ENCODE results near the gene TPSAB1.
"Not testable (repeated sequence)": the region's sequence is repeated elsewhere in the genome, so short reads cannot be mapped to it uniquely, and the experiment has no call there.

TPSAB1 gene

DNA sequence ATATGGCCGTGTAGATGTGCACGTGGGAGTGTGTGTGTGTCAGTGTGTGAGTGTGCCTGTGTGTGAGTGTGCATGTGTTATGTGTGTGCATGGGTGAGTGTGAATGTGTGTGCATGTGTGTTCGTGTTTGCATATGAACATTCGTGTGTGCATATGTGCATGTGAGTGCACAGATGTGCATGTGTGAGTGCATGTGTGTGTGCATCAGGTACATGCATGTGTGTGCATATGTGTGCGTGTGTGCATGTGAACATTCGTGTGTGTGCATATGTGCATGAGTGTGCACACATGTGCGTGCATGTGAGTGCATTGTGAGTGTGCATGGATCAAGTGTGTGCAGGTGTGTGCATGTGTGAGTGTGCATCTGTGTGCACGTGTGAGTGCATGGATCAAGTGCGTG lies 2.5 kb upstream of the TPSAB1 start:
- TF ChIP-seq BACH2 (CRISPR knock-in tag; IDR thresholded peaks at IDR 0.05; ENCODE audit: borderline replicate concordance) (no peak), ZC3H10 (CRISPR knock-in tag; IDR thresholded peaks at IDR 0.05) (no peak), PPARA (CRISPR knock-in tag; IDR thresholded peaks at IDR 0.05; ENCODE audit: borderline replicate concordance) (no peak), RARB (CRISPR knock-in tag; IDR thresholded peaks at IDR 0.05) (no peak)
- ATAC-seq: no peak

DNA sequence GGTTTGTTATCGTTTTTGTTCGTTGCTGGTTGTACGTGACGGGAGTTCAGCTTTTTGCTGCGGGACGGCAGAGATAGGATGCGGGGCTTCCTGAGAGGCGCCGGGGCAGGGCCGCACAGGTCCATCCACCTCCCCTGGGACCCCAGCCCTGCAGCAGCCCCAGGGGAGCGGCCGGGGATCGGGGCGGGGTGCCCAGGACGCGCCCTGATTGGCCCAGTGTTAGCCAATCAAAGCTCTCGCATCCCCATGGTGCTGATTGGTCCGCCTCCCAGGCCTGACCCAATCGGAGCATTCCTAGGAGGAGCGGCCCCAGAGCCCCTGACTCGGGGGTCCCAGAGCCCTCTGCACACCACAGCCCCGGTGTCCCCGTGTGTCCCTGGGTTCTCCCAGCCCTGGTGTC lies 1.6 kb upstream of the TPSAB1 start:
- peak; percentile 77 for ATAC-seq

DNA sequence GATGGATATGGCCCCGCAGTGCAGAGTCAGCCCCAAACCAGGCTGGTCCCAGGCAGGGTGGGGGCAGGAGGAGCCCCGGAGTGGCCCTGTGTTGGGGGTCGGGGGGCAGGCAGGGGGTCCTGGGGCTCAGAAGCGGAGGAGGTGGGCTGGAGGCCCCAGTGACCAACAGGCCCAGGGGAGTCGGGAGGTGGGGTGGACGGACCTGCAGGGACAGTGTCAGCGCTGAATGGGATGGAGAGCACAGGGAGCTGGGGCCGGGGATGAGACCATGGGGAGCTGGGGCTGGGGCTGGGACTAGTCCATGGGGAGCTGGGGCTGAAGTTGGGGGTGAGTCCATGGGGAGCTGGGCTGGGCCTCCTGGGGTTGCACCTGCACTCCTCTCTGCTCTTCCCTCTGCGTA lies 930 bp upstream of the TPSAB1 start:
- ATAC-seq: not testable (repeated sequence)

DNA sequence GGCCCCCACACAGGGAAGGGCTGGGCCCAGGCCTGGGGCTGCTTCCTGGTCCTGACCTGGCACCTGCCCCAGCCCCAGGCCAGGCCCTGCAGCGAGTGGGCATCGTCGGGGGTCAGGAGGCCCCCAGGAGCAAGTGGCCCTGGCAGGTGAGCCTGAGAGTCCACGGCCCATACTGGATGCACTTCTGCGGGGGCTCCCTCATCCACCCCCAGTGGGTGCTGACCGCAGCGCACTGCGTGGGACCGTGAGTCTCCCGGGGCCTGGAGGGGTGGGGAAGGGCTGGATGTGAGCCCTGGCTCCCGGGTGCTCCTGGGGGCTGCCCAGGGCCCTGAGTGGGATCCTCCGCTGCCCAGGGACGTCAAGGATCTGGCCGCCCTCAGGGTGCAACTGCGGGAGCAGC lies 576 bp downstream of the TPSAB1 start:
- not testable (repeated sequence) for ATAC-seq

DNA sequence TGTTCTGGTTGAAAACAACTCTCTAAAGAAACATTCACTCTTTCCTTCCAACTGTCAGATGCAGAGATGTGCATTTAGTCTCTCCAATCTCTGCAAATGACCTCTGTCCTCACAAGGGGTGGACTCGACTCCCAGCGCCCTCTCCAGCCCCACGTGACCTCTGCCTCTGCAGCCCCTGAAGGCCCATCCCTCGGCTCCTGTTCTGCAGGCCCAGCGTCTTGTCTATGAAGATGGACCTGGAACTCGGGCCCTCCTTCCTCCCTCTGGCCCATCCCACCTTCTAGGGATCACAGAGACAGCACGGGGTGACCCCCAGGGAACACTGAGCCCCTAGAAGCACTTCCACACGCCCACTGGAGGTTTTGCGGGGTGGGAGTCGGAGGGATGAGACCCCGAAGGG lies 2.9 kb downstream of the TPSAB1 start:
- ATAC-seq: not testable (repeated sequence)

DNA sequence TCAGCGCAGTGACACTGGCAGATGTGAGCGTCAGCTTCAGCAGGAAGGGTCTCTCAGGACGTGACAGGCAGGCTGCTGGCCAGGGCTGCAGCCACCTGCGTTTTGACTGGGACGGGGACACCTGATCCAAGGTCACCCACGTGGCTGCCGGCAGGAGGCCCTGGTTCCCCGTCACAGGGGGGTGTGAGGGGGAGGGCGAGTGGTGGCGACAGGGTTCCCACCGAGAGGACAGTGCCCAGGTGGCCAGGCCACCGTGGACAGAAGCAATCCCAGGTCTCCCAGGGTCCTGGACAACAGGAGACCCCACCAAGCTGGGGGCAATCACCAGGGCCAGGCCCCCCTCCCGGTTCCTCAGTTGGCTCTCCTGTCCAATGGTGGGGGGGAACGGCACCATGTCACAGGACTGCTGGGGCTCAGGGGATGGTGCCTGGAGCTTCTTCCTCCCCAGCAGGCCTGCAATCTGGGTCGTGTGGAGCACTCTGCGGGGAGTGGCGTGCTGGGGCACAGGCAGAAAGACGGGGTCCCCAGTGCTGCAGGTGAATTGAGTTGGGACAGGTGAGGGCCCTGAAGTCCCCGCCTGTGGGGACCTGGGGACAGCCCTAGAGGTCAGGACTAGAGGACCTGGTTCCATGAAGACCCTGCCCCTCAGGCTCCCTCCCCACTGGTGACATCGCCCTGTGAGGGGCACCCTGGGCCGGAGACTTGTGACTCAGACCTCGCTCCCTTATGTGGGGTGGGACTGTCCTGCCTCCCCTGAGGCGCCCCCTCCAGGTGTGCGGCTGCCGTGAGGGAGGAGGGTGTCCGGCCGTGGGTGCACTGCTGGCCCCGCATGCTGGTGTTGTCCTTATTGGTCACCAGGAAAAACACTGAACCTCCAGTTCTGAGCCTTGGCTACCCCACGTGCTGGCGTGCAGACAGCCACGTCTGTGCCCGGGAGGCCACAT lies 3.7 kb downstream of the TPSAB1 start:
- not testable (repeated sequence) for ATAC-seq

DNA sequence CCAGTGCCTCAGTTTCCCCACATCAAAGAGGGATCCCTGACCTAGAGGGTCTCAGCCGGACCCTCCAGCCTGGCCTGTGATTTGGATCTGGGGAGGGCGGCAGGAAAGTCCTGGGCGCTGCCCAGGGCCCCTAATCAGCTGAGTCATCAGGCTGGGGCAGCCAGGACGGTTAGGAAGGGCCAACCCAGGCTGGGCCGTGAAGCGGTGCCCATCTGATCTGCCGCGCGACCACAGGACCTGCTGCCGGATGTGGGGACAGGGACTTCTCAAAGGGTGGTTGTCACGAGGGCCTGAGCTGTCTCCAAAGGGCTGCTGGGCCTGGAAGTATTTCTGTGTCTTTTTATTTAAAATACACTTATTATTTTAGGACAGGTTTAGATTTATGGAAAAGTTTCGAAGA lies 4.4 kb downstream of the TPSAB1 start:
- ATAC-seq: peak; percentile 41; the same call in 1 of the 3 replicates

DNA sequence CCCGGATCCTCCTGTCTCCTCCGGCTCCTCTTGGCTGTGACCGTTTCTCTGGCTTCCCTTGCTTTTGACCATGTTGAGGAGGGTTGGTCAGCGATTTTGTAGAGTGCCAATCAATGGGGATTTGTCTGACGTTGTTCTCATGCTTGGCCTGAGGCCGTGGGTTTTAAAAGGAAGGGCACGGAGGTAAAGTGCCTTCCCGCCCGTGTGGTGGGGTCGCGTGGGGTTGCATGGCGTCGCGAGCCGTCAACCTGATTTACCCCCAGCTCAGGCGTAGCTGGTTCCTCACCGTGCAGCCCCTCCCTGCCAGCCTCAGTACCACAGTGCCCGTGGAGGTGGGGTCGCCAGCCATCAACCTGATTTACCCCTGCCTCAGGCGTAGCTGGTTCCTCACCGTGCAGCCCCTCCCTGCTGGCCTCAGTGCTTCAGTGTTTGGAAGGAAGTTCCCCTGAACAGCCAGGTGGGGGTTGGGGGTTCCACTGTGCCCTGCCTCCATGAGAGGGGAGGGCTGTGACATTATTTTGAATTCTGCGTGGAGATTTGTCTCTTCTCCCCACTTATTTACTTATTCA lies 5.0 kb downstream of the TPSAB1 start:
- no peak for ATAC-seq
- TF ChIP-seq ZC3H10 (CRISPR knock-in tag; IDR thresholded peaks at IDR 0.05) (no peak), CSDC2 (CRISPR knock-in tag; IDR thresholded peaks at IDR 0.05) (no peak), GLIS3 (CRISPR knock-in tag; IDR thresholded peaks at IDR 0.05) (no peak), SNAI2 (CRISPR knock-in tag; IDR thresholded peaks at IDR 0.05) (no peak), ZNF565 (CRISPR knock-in tag; conservative IDR thresholded peaks at IDR 0.05; ENCODE audit: low read depth) (no peak), ISL1 (CRISPR knock-in tag; IDR thresholded peaks at IDR 0.05) (no peak), BACH2 (CRISPR knock-in tag; IDR thresholded peaks at IDR 0.05; ENCODE audit: borderline replicate concordance) (no peak), TCF4 (CRISPR knock-in tag; IDR thresholded peaks at IDR 0.05; ENCODE audit: borderline replicate concordance) (no peak), ZNF70 (CRISPR knock-in tag; IDR thresholded peaks at IDR 0.05) (no peak), OSR1 (CRISPR knock-in tag; IDR thresholded peaks at IDR 0.05) (no peak), ARNTL (CRISPR knock-in tag; IDR thresholded peaks at IDR 0.05; ENCODE audit: borderline replicate concordance, low read depth) (no peak), TOX (CRISPR knock-in tag; IDR thresholded peaks at IDR 0.05; ENCODE audit: borderline replicate concordance) (no peak)
- TF ChIP-seq, protein P1, sequence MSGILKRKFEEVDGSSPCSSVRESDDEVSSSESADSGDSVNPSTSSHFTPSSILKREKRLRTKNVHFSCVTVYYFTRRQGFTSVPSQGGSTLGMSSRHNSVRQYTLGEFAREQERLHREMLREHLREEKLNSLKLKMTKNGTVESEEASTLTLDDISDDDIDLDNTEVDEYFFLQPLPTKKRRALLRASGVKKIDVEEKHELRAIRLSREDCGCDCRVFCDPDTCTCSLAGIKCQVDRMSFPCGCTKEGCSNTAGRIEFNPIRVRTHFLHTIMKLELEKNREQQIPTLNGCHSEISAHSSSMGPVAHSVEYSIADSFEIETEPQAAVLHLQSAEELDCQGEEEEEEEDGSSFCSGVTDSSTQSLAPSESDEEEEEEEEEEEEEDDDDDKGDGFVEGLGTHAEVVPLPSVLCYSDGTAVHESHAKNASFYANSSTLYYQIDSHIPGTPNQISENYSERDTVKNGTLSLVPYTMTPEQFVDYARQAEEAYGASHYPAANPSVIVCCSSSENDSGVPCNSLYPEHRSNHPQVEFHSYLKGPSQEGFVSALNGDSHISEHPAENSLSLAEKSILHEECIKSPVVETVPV (CRISPR knock-in tag; IDR thresholded peaks at IDR 0.05): no peak
- TF ChIP-seq, protein P2, sequence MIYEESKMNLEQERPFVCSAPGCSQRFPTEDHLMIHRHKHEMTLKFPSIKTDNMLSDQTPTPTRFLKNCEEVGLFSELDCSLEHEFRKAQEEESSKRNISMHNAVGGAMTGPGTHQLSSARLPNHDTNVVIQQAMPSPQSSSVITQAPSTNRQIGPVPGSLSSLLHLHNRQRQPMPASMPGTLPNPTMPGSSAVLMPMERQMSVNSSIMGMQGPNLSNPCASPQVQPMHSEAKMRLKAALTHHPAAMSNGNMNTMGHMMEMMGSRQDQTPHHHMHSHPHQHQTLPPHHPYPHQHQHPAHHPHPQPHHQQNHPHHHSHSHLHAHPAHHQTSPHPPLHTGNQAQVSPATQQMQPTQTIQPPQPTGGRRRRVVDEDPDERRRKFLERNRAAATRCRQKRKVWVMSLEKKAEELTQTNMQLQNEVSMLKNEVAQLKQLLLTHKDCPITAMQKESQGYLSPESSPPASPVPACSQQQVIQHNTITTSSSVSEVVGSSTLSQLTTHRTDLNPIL (CRISPR knock-in tag; IDR thresholded peaks at IDR 0.05; ENCODE audit: low read depth): no peak

More for the DNA sequence above, 4.4 kb downstream of the TPSAB1 start:
- TF ChIP-seq OSR1 (CRISPR knock-in tag; IDR thresholded peaks at IDR 0.05) (no peak), ZNF8 (CRISPR knock-in tag; IDR thresholded peaks at IDR 0.05) (no peak), SNAI2 (CRISPR knock-in tag; IDR thresholded peaks at IDR 0.05) (no peak), TOX (CRISPR knock-in tag; IDR thresholded peaks at IDR 0.05; ENCODE audit: borderline replicate concordance) (no peak), GLIS3 (CRISPR knock-in tag; IDR thresholded peaks at IDR 0.05) (no peak), ZFP3 (CRISPR knock-in tag; IDR thresholded peaks at IDR 0.05) (no peak), PPARA (CRISPR knock-in tag; IDR thresholded peaks at IDR 0.05; ENCODE audit: borderline replicate concordance) (no peak), TCF4 (CRISPR knock-in tag; IDR thresholded peaks at IDR 0.05; ENCODE audit: borderline replicate concordance) (no peak), RARB (CRISPR knock-in tag; IDR thresholded peaks at IDR 0.05) (no peak), ZNF70 (CRISPR knock-in tag; IDR thresholded peaks at IDR 0.05) (no peak), BACH2 (CRISPR knock-in tag; IDR thresholded peaks at IDR 0.05; ENCODE audit: borderline replicate concordance) (no peak), ZNF565 (CRISPR knock-in tag; conservative IDR thresholded peaks at IDR 0.05; ENCODE audit: low read depth) (no peak), CSDC2 (CRISPR knock-in tag; IDR thresholded peaks at IDR 0.05) (no peak), ARNTL (CRISPR knock-in tag; IDR thresholded peaks at IDR 0.05; ENCODE audit: borderline replicate concordance, low read depth) (no peak), ESRRG (CRISPR knock-in tag; IDR thresholded peaks at IDR 0.05) (no peak)
- TF ChIP-seq, protein P2 (CRISPR knock-in tag; IDR thresholded peaks at IDR 0.05; ENCODE audit: low read depth): no peak
- TF ChIP-seq, protein P3, sequence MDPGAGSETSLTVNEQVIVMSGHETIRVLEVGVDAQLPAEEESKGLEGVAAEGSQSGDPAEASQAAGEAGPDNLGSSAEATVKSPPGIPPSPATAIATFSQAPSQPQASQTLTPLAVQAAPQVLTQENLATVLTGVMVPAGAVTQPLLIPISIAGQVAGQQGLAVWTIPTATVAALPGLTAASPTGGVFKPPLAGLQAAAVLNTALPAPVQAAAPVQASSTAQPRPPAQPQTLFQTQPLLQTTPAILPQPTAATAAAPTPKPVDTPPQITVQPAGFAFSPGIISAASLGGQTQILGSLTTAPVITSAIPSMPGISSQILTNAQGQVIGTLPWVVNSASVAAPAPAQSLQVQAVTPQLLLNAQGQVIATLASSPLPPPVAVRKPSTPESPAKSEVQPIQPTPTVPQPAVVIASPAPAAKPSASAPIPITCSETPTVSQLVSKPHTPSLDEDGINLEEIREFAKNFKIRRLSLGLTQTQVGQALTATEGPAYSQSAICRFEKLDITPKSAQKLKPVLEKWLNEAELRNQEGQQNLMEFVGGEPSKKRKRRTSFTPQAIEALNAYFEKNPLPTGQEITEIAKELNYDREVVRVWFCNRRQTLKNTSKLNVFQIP (CRISPR knock-in tag; IDR thresholded peaks at IDR 0.05; ENCODE audit: borderline replicate concordance, low read depth): no peak

All from SK-N-SH treated with all-trans-retinoic acid at 6 μM for 48 hours (cell line).